Liver (tissue), 3 donors: Measurements from ENCODE around the gene RAD9B.

ENCODE experiments used
- ATF3 ChIP-seq: IDR thresholded peaks from 2 replicates; pipeline ENCODE4 v1.6.1; 2016; ENCODE audit warnings: antibody characterized with exemption
- CTCF ChIP-seq: fragments of 150-350 bp; IDR thresholded peaks from 2 replicates; pipeline ENCODE4 v1.5.1; 2017; ENCODE audit warnings: improper control_type of control experiment, low read depth, low read length; ENCODE audit not compliant: missing input control
- GABPA ChIP-seq, 2 donors: IDR thresholded peaks in 1 of 2; conservative IDR thresholded peaks in 1 of 2; 2 replicates each; pipeline ENCODE4 v1.6.1; 2016; ENCODE audit warnings: antibody characterized with exemption in 2 of 2, mild to moderate bottlenecking in 1 of 2, moderate library complexity in 1 of 2
- JUND ChIP-seq, 2 donors: IDR thresholded peaks; 2 replicates each; pipeline ENCODE4 v1.6.1; 2016; ENCODE audit warnings: antibody characterized with exemption in 2 of 2
- MAX ChIP-seq: IDR thresholded peaks from 2 replicates; pipeline ENCODE4 v1.6.1; 2016; ENCODE audit warnings: antibody characterized with exemption
- ZBTB33 ChIP-seq: IDR thresholded peaks from 2 replicates; pipeline ENCODE4 v1.6.1; 2016; ENCODE audit warnings: antibody characterized with exemption
- donor health status: healthy.
- donor health status: healthy.

- TF ChIP-seq GABPA (IDR thresholded peaks at IDR 0.05 in 1 of 2, conservative IDR thresholded peaks at IDR 0.05 in 1 of 2) (no peak), CTCF (no peak), JUND (IDR thresholded peaks at IDR 0.05) (no peak), MAX (no peak), ZBTB33 (no peak), ATF3 (no peak)
These were observed 26.2 kb downstream of the RAD9B start for GRCh38 chr12:110528277-110528839.
